ENCODE results near the gene SHC2.
"Not testable (repeated sequence)": the region's sequence is repeated elsewhere in the genome, so short reads cannot be mapped to it uniquely, and the experiment has no call there.

SHC2 gene

DNA sequence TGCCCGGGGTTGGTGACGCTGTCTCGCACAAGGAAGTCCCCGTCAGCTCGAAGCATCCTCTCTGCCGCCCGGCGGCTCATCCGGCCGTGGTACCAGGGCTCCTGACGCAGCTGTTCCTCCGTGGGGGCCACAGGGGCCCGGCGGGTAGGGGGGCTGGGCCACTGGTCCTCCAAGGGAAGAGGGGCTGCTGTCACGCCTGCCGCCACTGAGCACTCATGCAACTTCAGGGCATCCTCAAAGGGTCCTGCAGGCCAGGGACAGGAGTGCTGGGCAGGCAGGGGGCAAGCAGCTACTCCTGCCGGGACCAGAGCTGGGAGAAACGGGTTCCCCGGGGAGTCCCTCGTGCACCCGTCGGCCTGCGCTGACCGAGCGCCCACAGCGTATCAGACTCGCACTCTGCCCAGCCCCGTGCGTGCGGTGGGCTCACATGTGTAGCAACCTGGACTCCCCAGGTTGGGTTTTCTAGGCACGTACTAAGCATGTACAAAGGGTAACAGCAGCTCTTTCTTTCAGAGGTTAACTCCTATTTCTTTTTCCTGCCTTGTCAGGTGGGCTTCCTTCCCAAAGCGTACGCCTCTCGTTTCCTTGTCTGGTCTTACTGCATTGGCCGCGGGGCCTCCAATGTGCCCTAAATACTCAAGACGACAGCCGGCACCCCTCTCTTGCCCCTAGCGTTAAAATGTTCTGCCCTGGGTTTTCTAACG is 38.5 kb downstream of the SHC2 start:
- DNase-seq, result no peak

DNA sequence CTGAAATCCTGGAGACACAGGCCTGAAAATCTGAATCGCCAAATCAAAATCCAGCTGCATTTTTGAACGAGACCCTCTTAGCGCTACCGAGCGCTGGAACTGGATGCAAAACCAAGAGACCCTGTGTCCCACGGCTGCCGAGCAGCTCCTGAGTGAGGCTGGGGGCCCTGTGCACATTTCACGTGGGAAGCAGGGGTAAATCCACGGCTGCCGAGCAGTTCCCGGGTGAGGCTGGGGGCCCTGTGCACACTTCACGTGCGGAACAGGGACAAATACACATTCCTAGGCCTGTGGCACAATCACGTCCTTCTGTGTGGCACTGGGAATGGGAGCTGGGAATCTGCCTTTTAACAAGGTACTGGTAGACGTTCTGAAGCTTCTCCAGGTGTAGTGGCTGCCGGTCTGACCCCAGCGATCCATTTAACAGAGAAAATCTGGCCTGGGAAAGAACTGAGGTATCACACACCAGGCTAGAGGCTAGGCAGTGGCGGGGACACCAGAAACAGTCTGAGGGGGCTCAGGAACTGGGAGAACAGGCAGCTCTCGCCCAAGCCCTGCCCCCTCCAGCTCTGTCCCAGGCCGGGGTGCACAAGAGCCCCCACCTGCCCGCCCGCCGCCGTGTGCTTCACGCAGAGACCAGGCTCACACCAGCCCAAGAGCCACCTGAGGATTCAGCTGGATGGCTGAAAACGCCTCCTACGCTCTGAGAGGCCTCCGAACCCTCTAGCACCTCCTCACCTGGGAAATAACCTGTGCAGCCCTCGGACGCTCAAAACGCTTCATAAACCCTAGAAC is 40.9 kb downstream of the SHC2 start:
- DNase-seq, result no peak

DNA sequence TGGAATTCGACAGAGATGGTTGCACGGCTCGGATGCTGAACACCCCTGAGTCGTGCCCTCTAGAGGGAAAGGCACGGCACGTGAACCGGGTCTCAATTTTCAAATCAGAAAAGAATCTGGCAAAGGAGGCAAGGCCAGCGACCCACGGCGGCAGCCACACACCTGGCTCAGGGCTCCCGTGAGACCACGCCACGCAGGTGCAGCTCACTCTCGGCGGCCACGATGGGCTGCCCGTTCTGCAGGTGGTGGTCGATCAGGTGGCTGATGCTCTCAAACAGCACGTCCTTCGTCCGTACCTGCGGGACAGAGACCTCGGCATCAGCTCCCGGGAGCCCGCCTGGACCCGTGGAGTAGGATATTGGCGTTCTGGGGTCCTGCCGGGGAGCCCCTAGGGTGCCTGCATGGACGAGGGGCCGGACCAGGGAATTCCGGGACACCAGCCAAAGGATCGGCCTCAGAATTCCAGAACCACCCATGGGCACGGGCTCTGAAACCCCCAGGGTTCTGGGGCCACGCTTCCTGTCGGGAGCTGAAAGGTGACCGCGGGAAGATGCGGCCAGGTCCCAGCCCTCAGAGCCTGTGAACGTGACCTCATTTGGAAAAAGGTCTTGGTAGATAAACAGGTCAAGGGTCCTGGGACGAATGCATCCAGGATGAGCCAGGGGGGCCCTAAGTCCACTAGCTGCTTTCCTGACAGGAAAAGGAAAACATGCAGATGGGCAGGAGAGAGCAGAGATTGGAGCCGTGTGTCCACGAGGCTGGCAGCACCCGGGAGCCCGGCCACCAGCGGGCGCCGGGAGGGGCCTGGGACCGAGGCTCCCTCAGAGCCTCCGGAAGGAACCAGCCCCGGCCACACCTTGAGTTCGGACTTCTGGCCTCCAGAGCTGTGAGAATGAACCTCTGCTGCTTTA is 41.8 kb downstream of the SHC2 start:
- DNase-seq, result no peak

DNA sequence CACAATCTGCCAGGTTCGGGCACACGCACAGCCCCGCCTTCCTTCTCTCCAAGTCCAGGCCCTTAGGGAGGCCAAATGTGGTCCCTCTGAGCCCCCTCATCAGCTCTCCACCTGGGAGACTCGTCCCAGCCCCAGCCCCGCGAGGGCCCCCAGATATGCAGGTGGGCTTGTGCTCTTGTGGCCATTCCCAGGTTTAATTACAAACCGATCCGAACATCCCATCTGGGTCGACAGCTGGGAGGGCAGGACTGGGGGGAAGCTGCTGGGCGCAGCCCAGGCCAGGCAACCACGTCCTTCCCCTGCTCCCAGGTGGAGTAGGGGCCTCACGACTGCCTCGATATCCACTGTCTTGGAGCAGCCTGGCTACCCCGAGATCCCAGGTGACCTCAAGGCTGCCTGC is 44.4 kb downstream of the SHC2 start:
- no peak for DNase-seq

DNA sequence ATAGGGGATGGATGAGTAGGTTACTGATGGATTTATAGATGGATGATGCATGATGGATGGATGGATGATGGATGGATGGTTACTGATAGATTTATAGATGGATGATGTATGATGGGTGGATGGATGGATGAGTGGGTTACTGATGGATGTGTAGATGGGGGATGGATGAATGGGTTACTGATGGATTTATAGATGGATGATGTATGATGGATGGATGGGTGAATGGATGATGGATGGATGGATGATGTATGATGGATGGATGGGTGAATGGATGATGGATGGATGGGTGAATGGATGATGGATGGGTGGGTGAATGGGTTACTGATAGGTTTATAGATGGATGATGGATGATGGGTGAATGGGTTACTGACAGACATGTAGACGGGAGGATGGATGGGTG is 45.5 kb downstream of the SHC2 start:
- no peak for DNase-seq

DNA sequence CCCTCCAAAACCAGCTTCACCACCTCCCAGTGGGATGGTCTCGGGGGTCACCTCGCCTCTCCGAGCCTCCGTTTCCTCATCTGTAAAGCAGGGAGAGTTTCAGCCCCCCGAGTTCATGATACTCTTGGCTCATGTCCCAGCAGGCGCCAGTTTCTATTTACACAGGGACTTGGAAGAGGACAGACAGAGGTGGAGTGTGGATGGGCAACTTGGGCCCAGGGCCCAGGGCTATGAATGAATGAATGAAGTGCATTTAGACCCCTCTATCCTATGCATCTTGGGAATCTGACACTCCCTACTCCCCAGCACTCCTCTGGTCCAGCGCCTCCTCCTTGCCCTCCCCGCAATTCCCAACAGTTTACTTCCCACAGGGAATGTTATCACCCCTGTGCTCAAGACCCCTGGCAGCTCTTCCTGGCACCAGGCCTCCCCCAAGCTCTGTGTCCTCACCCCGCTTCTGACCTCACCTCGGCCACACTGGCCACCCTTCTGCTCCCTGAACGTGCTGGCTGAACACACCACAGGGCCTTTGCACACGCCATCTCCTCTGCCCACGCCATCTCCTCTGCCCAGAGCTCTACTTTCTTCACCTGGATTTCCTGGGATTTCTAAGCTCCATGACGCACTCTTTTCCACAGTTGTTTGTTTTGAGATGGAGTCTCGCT is 46.9 kb downstream of the SHC2 start:
- no peak for DNase-seq

DNA sequence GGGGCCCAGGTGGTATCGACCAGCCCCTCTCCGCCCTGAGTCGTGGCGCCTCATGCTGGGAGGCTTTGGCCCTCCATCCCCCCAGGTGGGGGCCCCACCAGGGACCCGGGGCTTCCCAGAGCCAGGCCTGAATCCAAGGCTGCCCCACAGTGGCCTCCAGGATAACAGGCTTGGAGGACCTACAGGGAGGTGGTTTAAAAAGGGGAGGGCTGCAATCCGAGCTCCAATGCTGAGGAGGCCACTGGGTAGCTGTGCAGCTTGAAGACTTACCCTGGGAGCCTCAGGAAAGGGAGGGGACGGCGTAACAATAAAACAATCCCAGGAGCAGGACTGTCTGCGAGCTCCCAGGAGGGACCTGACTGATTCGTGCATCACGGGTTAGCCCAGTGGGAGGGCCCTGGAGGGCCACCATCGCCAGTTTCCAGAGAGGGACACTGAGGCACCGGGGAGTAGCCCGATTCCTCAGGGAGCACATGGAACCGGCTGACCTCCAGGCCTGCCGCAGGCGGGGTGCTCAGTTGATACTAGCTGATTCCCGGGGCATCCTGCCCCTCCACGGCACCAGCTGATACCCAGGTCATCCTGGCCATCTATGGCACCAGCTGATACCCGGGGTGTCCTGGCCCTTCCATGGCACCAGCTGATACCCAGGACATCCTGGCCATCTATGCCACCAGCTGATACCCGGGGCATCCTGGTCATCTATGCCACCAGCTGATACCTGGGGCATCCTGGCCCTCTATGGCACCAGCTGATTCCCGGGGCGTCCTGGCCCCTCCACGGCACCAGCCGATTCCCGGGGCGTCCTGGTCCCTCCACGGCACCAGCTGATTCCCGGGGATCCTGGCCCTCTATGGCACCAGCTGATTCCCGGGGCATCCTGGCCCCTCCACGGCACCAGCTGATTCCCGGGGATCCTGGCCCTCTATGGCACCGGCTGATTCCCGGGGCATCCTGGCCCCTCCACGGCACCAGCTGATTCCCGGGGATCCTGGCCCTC is 48.2 kb downstream of the SHC2 start:
- no peak for DNase-seq

DNA sequence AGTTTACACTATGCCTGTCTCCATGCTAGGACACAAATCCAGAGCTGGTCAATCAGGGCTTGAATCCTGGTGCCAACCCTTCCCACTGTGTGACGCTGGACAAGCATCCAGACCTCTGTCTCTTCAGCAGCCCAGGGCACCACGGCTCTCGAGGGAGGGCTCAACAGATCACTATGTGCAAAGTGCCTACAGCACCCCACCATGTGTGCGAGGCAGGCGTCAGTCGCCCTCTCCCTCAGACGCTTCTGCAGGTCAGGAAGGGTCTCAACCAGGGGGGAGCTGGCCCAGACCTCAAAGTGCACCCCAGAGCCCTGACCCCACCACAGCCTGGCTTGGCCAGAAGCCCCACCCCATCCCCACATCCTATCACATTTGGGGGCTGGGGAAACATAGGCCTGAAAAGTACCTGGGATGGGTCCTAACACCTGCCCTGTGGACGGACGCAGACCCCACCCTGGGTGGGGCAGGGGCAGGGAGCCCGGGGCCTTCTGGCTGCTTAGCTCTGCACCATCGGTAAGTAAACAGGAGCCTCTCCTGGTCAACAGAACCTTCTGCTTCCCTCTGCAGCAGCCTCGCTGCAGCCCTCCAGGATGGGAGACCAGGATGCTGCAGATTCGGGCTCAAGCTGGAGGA is 49.0 kb downstream of the SHC2 start:
- no peak for DNase-seq

DNA sequence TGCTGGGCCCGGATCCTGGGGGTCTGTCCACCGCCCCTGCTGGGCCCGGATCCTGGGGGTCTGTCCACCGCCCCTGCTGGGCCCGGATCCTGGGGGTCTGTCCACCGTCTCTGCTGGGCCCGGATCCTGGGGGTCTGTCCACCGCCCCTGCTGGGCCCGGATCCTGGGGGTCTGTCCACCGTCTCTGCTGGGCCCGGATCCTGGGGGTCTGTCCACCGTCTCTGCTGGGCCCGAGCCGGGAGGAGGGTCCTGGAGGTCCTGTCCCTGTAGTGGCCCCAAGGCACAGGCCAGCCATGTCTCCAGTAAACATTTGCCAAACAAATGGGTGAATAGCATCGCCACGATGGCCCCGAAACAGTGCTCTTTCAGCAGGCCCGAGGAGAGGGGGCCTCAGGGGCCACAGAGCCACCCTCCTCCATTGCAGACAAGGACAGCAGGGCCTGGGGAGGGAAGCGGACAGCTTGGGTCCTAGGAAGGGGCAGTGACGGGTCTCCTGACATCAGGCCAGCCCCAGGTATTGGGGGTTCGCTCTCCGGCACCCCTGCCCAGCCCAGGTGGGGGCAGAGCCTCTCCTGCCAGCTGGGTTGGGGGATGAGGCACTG is 49.6 kb downstream of the SHC2 start:
- not testable (repeated sequence) for DNase-seq

DNA sequence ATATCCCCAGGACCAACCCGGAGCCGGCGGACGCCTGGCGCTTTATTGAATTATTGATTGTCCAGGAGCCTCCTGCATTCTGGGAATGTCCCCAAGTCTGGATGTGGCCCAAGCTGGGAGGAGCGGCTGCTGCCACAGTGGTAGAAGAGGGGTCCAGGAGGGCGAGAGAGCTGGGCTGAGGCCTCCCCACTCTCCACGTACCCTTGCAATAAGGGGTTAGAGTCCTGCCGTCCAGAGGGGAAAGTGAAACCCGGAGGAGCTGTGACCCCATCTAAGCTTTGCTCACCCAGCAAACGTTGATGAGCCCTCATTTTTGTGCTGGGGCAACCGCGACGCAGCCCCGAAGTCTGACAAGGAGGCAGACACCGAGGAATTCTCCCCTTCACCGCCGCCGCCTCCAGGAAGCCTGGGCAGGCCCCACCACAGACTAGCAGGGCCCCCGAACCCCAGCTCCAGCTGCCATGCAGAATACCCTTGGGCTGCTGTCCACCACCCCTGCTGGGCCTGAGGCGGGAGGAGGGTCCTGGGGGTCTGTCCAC is 50.5 kb downstream of the SHC2 start:
- DNase-seq, result no peak

DNA sequence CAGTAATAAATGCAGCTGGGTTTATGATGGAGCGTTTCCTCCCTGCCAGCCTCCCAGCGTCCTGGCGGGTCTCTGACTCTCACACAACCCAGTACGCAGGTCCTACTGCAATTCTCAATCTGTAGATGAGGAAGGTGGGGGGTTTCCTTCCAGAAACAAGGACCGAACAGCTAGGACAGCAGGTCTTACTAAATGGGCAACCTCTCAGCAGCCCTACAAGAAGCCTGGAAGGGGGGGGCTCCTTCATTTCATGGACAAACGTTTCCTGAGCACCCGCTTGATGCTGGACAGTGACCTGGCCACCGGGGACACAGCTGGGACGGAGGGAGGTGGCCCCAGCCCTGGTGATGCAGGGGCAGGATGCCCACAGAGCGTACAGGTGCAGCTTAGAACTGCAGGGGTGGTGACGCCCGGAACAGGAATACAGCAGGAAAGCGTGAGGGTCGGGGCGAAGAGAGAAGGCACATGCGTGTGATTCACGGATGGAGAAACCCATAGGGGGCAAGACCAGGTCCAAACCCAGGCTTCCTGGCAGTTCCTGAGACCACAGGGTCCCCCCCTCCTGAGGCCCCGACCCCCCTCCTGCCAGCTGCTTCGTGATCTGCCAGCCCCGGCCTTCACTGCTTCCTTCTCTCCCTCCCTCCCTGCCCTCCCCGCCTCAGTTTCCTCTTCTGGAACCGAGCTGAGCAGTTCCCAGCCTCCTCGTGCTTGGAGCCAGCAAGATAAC is 51.2 kb downstream of the SHC2 start:
- no peak for DNase-seq

DNA sequence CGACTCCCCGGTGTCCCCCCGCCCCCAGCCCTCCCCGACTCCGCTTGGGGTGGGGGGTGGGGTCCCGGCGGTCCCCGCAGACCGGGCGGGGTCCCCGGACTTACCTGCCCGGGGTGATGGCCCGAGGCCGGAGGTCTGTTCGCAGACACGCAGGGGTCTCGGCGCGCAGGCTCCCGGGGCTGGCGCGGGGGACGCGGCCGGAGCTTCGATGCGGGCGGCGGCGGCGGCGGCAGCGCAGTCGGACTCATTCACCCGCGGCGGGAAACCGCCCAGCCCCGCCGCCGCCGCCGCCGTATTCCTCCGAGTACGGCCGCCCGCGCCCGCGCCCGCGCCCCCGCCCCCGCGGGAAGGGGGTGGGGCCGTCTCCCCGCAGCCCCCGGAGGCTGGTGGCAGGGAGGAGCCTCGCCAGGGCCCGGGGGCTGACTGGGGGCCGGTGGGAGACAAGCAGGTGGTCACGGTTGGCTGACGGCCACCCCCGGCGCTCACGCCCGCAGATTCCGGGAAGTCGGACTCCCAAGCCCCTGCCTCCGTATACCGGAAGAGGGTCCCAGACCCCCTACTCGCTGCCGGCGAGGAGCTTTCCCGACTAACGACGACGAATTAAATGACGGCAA is 51.8 kb downstream of the SHC2 start, which contains the start of gene C2CD4C:
Gene C2CD4C (minus strand): TSS at position 246 of the 614 bp plus-strand sequence. CDS start 786 bp downstream, outside the sequence.
- no peak for DNase-seq

DNA sequence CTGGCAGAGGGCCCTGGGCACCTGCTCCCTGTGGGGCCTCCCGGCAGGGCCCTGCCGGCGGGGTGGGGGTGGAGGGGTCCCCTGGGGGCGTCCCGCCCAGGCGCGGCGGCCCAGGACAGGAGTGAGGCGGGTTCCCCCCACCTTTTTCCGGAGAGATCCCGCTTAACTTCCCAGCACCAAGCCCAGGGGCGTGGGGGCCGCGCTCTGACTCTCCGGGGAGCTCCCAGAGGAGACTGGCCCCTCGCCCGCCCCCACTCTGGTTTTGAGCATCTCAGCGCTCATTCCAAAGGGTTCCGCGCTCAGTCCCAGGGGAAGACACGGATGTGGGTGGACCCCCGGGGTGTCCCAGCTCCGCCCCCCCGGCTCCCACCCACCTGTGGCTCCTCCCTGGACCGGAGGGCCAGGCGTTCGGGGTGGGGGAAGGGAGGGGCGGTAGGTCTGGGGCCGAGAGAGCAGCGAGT is 52.4 kb downstream of the SHC2 start:
- no peak for DNase-seq

DNA sequence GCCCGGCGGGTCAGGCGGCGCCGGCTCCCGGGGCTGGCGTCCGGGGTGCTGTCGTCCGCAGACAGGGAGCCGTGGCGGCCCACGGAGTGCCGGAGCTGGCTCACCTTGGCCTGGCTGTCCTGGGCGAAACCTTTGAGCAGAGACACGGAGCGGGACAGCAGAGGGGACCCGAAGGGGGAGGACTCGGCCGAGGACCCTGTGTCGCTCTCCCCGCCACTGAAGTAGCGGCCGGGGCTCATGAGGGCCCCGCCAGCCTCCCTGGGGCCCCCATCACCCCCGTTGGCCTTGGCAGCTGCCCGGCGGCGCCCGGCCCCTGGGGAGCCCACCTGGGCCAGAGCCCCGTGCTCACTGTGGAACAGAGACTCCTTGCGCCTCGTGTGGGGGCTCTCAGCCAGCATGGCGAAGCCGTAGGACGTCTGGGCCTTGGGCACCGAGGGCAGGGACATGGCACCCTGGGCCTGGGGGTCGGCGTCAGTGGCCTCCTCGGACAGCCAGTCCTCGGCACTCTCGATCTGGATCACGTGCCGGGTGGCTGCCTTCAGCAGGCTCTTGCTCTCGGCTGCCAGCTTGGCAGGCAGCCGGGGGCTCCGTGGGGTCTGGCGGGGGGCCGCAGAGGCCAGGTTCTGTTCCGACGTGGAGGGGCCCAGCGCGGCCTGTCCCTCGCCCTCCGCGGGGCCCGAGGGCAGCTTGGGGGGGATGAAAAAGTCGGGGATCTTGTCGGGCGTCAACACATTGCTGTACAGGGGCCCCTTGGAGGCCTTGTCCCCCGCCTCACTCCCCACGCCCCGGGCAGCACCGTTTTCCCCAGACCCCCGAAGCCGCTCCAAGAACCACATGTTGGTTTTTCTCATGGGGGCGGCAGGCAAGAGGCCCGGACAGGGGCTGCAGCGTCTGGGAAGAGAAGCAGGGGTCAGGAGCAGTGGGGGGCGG is 53.1 kb downstream of the SHC2 start:
- DNase-seq, result no peak

DNA sequence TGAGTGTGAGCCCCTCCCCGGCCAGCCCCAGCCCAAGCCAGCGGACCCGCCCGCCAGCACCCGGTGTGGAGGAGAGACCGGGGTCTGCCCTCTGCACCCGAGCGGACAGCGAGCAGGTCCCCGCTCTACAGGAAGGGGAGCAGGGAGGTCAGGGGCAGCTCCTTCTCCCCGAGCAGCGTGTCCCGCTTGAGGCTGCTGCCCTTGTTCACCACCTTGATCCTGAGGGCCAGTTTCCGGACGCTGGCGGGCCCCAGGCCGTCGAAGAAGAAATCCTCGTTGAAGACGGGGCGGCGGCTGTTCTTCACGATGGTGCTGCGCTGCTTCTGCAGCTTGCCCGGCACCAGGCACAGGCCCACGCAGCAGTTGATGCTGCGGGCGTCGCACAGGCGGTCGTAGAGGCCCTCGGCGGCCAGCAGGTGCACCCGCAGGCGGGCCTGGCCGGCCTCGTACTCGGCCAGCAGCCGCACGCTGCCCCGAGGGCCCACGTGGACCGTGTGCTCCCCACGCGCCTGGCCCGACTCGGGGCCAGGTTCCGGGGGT is 53.8 kb downstream of the SHC2 start:
- no peak for DNase-seq

DNA sequence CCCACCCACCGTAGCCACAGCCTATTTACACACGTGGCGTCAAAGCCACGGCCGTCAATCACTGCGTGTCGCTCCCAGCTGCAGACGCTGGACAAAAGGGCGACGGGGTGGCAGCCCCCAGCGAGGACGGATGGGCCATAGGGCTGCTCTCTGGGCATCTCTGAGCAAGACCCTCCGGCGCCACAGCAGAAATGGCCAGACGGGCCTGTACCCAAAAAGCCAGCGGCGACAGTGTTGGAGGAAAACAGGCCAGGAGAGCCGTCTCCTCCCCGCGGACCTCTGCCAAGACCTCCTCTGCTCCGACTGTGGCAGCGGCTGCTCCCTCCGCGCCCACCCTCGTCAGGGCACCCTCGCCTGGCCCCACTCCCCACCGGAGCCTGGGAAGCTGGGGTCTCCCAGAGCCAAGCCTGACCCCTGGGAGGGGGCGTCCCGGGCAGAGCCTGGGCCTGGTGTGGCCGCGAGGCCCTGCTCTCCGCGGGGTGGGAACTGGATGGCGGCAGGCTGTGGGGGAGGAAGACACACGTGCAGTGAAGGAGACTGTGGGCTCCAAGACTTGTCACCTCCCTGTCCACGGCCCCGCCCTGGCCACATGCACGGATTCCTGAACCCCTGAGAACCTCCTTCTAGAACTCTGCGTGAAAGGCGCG is 54.6 kb downstream of the SHC2 start:
- no peak for DNase-seq

All from NCI-H2081 treated with DMSO at 0.1 percent for 48 hours (cell line).